LNCAP (cell line): ENCODE results near the gene NEUROG1.

Experiments used
- CTCF ChIP-seq: fragments of 450-650 bp; IDR thresholded peaks from 2 replicates; pipeline ENCODE4 v1.5.1; 2017; ENCODE audit warnings: mild to moderate bottlenecking

NEUROG1 gene, protein sequence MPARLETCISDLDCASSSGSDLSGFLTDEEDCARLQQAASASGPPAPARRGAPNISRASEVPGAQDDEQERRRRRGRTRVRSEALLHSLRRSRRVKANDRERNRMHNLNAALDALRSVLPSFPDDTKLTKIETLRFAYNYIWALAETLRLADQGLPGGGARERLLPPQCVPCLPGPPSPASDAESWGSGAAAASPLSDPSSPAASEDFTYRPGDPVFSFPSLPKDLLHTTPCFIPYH

DNA sequence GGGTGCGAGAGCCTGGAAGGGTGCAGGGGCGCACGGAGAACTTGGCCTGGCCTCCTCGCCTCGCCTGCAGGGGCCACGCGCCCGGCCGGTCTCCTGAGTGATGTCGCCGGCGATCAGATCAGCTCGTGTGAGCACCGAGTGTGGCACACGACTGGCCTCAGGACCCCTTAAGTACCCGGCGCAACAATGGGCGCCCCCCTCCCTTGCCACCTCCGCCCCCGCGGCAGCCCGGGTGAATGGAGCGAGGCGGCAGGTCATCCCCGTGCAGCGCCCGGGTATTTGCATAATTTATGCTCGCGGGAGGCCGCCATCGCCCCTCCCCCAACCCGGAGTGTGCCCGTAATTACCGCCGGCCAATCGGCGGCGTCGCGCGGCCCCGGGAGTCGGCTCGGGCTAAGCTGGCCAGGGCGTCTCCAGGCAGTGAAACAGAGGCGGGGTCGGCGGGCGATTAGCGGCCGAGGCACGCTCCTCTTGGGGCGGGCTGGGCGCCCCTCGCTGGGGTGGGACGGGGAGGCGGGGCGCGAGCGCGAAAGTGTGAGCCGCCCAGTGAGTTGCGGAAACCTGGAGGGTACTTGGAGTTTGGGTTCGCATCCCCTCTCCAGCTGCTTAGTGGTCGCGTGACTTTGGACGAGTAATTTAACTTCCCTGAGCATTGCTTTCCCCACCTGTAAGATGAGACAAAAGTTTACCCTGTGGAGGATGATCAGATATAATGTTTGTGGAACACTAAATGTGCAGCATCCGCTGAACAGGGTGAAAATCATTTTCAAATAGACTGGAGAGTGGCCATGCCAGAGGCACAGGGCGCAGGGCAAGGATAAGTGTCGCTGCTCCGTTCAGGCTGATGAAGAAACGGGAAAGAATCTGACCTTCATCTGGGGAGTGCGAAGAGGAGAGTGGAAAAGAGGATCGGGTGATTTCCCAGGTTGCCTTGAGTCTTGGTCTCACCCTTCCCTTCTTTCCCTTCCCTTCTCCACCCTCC lies at the start of gene NEUROG1:
TSS of gene NEUROG1 (minus strand) at position 145 of the 982 bp plus-strand sequence. CDS start 274 bp downstream, outside the sequence.
- TF ChIP-seq CTCF: no peak

DNA sequence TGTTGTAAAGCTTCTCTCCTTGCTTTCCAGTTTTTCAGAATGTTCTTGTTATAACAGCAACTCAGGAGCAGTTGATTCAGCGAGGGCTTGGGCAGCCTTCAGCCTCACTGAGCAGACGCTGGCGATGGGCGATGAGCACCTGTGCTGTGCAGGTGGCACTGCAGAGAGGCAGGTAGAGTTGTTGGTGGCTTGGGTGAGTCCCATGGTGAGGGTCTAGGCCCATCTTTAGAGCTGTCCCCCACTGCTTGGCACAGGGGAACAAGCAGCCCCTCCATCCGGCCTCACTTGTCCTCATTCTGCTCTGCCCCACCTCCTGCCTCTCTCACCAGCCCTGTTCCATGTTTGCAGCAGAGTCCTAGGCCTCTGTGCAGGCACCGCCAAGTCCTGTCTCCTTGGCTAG lies 49.2 kb upstream of the NEUROG1 start:
- TF ChIP-seq CTCF: no peak

DNA sequence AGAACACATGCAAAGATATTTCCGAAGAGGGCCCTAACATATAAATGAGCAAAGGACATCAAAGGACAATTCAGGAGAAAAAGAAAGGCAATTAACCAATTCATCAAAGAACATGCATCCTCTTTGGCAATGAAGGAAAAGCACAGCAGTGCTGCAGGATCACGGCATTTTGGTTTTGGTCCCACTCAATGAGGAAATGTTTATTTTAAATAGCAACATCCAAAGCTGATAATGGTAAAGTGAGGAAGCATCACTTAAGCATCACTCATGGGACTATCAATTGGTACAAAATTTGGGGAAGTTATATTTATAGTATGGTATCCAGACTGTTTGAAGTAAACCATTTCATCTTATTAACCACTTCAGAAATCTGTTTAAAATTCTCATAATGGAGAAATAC lies 48.5 kb upstream of the NEUROG1 start:
- TF ChIP-seq CTCF: no peak

- no peak for TF ChIP-seq CTCF
Observed at GRCh38 chr5:135582099-135582781, 46.5 kb upstream of the NEUROG1 start.

DNA sequence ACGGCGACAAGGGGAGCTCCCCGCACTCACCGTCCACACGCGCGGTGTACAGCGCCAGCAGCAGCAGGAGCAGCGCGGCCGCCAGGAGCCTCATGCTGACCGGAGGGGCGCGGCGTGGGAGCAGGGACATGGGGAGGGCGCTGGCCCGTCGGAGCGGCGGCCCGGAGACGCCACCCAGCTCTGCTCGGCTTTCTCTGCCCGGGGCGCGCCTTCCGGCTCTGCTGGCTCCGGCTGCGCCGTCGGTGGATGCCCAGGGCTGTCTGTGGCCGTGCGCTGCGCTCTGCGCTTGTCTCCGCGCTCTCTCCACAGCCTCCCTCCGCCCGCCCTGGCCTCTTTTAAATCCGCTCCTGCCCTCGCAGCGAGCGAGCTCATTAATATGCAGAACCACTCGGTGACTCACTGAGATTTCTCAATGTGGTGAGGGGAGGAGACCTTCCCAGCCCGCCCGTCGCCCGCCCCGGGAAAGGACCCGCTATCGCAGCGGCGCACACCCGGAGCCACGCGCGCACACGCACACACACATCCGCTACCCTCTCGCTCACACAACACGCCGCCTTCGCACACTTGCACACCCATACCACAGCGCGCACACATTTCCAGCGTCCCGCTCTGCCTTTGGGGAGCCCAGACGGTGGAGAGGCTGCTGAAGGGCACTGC lies 43.0 kb upstream of the NEUROG1 start, which contains the start of gene CXCL14:
TSS of gene CXCL14 (minus strand) at position 307 of the 657 bp plus-strand sequence. CDS start at position 94, 213 bp downstream.
- no peak for TF ChIP-seq CTCF

- TF ChIP-seq CTCF: no peak
Observed at GRCh38 chr5:135578305-135578684, 42.5 kb upstream of the NEUROG1 start.

- TF ChIP-seq CTCF: no peak
Observed at GRCh38 chr5:135577421-135577820, 41.7 kb upstream of the NEUROG1 start.
